Fibroblast of peridontal ligament (primary cell): ENCODE data around the gene FAM153A.
"Not testable (repeated sequence)": the region's sequence is repeated elsewhere in the genome, so short reads cannot be mapped to it uniquely, and the experiment has no call there.

Source experiments
- DNase-seq: peaks from one replicate; pipeline ENCODE4 v3.0.0-alpha.2; 2010; ENCODE audit errors: extremely low read depth

FAM153A gene

GRCh38 chr5:177782792-177783633 is at the start of gene FAM153A:
Gene FAM153A, minus strand, starts transcription at chr5:177782899.
- not testable (repeated sequence) for DNase-seq

- not testable (repeated sequence) for DNase-seq
These were observed 49.6 kb upstream of the FAM153A start for GRCh38 chr5:177832287-177832686.

DNA sequence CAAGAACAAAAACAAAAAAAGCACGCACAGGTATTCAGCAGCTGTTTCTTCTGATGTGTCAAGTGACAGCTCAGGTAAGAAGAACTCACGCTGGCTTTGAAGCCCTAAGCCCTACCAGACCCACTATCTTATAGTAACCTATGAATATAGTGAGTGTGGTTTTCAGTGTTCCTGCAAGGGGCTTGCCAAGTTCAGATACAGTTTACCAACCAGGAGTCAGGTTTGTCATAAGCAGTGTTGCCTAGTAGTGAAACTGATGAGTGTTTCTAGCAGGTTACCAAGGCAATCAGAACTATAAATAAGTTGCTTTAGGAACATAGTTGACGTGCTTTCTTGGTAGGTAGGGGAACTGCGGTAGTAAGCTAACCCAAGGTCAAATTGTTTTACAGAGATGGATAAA is 43.4 kb upstream of the FAM153A start:
- DNase-seq: not testable (repeated sequence)

DNA sequence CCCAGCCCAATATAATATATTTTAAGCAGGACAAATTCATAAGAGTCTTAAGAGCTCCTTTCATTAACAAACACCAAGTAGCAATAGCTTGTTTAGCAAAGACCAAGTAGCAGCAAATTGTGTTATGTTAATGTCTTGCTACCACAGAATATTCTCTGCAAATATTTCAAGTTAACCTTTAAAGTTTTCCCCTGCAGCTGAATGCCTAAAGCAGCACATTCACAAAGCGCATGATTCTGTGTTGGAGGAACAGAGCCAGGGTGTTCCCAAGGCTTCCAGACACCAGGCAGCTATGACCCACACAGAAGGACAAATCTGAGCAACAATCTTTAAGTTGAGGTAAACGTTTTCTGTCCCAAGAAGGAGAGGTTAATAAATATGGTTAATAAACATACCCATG is 42.1 kb upstream of the FAM153A start:
- DNase-seq: not testable (repeated sequence)

DNA sequence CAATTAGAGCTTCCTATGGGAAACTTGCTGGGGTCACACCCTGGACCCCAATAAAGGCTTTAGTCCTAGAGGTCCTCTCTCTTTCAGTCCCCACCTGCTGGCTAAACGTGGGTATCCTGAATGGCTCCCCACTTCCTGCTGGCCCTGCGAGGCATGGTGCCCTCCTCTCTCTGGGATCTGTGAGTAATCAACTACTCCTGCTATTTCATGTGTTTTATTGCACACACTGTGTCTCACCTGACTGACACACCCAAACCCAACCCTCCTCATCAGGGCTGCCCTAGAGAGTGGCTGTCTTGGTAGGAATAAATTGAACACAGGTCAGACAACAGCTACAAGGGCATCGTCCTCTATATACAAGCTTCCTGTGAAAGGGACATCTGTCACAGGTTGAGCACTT is 39.8 kb upstream of the FAM153A start:
- not testable (repeated sequence) for DNase-seq

DNA sequence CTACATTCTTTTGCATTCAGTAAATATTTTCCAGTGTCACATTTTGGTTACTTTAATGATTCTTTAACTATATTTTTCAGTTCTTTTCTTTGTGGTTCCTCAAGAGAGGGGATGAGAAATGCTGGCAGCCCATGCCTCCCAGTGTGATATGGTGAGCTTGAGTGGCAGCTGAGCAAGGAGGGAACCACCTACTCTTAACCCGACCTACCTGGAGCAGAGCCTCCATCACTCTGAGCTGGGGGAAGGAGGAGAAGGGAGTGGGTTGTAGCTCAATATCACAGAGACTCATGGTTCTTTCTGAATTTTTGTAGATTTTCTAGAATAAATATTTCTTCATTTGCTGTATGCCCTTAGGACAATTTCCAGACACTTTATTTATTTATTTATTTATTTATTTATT is 37.0 kb upstream of the FAM153A start:
- DNase-seq: not testable (repeated sequence)

GRCh38 chr5:177812814-177813425 is 30.2 kb upstream of the FAM153A start:
- DNase-seq: not testable (repeated sequence)

DNA sequence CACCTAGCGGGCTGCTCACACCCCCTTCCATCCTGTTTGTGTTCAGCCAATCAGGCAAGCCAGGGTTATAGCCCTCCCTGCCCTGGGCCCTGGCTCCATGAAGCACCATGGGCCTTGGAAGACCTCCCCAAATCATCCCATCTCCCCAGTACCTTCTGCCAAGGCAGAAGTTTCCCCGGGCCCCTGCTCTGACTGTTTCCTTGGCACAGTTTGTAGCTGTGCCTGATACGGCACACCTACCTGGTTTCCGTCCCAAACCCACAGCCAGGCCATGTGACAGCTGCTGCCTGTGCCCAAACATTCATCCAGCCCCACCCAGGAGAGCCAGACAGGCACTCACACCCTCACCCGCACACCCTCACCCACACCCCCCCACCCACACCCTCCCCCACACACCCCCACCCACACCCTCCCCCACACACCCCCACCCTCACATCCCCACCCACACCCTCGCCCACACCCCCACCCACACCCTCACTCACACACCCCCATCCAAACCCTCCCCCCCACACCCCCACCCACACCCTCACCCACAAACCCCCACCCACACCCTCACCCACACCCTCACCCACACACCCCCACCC is 29.6 kb upstream of the FAM153A start:
- DNase-seq: not testable (repeated sequence)

GRCh38 chr5:177809209-177809913 is 26.7 kb upstream of the FAM153A start:
- DNase-seq: not testable (repeated sequence)

DNA sequence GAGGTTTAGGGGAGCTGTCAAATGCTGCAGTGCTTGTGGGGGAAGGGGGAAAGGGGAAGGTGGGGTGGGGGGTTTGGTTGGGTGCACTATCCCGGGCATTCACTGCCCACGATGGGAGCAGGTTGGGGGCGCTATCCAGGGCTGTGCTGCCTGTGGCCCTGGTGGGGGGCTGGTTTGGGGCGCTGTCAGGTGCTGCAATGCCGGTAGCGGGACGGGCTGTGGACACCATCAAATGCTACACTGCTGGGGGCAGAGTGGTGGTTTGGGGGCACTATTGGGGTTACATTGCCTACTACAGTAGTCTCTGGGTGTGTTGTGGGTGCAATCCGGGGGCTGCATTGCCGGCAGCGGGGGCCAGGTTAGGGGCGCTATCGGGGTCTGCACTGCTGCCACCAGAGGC is 25.7 kb upstream of the FAM153A start:
- DNase-seq: not testable (repeated sequence)

DNA sequence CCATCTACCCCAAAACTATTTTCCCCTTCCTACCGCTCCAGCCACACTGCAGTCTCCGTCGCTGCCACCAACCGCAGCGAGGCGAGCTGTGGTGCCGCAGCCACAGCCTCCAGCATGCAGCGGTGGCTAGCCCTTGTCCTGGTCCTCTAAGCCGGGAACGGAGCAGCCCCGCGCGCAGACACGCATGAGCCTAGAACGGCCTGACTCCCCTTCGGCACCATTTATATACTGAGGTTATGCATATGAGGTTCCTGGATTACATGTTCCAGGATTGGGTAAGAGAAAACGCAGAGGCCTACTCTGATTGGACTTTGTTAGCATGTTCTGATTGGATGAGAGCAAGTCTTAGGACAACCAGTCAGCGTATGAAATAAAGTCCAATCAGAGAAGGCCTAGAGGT is 24.6 kb upstream of the FAM153A start:
- DNase-seq: not testable (repeated sequence)

GRCh38 chr5:177801427-177801826 is 18.7 kb upstream of the FAM153A start:
- DNase-seq: not testable (repeated sequence)

GRCh38 chr5:177798237-177798840 is 15.6 kb upstream of the FAM153A start:
- DNase-seq: not testable (repeated sequence)

- DNase-seq: not testable (repeated sequence)
These were observed 10.6 kb upstream of the FAM153A start for GRCh38 chr5:177793272-177793671.

DNA sequence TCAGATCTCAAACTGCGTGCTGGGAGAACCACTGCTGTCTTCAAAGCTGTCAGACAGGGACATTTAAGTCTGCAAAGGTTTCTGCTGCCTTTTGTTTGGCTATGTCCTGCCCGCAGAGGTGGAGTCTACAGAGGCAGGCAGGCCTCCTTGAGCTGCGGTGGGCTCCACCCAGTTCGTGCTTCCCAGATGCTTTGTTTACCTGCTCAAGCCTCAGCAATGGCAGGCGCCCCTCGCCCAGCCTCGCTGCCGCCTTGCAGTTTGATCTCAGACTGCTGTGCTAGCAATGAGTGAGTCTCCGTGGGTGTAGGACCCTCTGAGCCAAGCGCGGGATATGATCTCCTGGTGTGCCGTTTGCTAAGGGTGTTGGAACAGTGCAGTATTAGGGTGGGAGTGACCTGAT is 8.9 kb upstream of the FAM153A start:
- DNase-seq: not testable (repeated sequence)

DNA sequence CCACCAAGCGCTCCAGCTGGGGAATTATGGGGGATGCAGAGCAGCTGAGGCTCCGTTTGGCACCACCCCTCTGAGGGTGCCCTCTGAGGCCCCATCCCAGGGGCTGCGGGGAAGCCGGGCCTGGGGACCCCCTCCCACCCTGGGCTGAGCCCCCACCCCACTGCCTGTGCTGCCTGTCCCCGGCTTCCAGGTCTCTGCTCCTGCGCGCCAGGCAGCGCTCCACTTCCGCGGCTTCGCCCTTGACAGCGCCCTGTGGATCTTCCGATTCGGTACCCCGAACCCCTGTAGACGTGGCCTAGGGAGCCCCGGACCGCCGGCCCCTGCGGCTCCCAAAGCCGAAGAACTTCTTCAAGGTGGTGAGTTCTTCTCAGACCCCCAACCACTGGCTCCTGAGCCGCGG is 530 bp downstream of the FAM153A start:
- not testable (repeated sequence) for DNase-seq

DNA sequence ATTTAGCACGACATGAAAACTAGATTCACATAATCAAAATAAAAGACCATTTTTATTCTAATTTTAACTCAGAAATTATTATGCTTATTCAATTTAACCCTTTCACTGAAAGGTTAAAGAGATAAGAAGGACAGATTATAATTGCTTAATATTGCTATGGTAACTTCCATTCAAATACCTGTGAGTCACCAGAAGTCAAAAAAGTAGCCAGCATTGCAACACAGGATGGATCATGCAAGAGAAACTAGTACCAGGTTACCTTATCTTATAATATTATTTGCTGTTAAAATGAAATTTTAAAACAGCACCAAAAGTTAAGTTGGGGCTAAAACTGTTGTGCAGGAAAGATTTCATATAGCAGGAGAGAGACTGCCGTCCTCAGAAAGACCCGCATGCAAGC is 11.5 kb downstream of the FAM153A start:
- DNase-seq: not testable (repeated sequence)

- not testable (repeated sequence) for DNase-seq
These were observed 12.1 kb downstream of the FAM153A start for GRCh38 chr5:177770646-177771045.

- DNase-seq: not testable (repeated sequence)
These were observed 18.8 kb downstream of the FAM153A start for GRCh38 chr5:177763737-177764508.

GRCh38 chr5:177760954-177761353 is 21.7 kb downstream of the FAM153A start:
- not testable (repeated sequence) for DNase-seq

GRCh38 chr5:177747354-177747753 is 35.3 kb downstream of the FAM153A start:
- DNase-seq: not testable (repeated sequence)
